Measurements from ENCODE around the gene UTP3.

- TF ChIP-seq POLR2A (IDR thresholded peaks at IDR 0.05) = no peak
- no peak for TF ChIP-seq CTCF (IDR thresholded peaks at IDR 0.05)
These were observed 48.7 kb downstream of the UTP3 start for GRCh38 chr4:70737006-70737405.

All from heart left ventricle (tissue), 13 donors.